ENCODE data around the gene SMARCC1. TPM values are rescaled to one million over a fixed set of nuclear protein-coding genes. Genes with fewer than 3 reads are reported as not detected.

Gene SMARCC1
- total RNA-seq, 1 donor from 2014 or later, result 99.6 TPM

DNA sequence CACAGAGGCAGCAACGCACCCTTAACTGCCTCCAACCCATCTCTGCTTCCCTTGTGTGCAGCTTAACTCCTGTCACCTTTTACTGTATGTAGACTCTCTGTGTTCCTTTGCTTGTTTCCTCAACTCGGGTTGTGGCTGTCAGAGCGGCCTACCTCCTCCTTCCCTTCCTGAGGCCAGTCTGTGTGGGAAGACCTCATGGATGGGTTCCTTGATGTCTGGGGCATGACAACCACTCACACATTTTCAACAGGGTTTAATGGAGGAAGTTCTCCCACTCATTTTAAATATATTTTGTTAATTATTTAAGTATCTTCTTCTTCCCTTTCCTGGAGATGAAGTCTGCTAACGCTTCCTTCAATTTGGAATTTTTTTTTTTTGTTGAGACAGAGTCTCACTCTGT is 201.2 kb downstream of the SMARCC1 start:
- Mint-ChIP-seq H3K27ac (ENCODE audit: unreplicated experiment) (no peak overlapping the region), H3K27me3 (ENCODE audit: unreplicated experiment) (peaks cover 2% of the 10 kb centered on the region), H3K36me3 (ENCODE audit: unreplicated experiment) (peaks cover 5% of the 10 kb centered on the region), H3K4me1 (ENCODE audit: unreplicated experiment) (no peaks in the 10 kb centered on the region), H3K4me3 (ENCODE audit: unreplicated experiment) (no peak overlapping the region), H3K9me3 (ENCODE audit: unreplicated experiment) (no peaks in the 10 kb centered on the region)
- no peak for DNase-seq (ENCODE audit: extremely low spot score, unreplicated experiment)
- TF ChIP-seq CTCF (IDR thresholded peaks at IDR 0.05), result no peak

DNA sequence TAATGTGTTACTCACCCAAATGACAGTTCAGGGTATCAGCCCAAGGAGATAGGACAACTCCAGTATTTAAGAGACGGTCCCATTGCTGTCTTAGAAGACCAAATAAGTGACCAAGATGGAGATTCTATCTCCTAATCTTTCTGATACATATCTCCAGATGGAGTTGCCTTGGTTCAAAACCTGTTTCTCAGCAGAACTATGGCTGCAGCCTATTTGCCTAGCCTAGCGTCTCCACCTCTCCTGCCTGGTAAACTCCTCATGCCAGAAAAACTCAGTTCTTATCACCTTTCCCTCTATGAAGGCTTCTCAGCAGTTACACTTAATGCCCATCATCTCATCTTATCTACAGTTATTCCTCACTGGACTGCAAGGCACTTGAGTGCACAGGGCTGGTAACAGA is 201.8 kb downstream of the SMARCC1 start:
- DNase-seq (ENCODE audit: extremely low spot score, unreplicated experiment), result no peak
- no peaks in the 10 kb centered on the region for H3K9me3 Mint-ChIP-seq (ENCODE audit: unreplicated experiment)
- peak overlapping the region; percentile 18 for H3K4me3 Mint-ChIP-seq (ENCODE audit: unreplicated experiment)
- H3K27ac Mint-ChIP-seq (ENCODE audit: unreplicated experiment), result no peak overlapping the region
- no peak for TF ChIP-seq CTCF (IDR thresholded peaks at IDR 0.05)
- H3K27me3 Mint-ChIP-seq (ENCODE audit: unreplicated experiment), result peaks cover 4% of the 10 kb centered on the region
- H3K36me3 Mint-ChIP-seq (ENCODE audit: unreplicated experiment), result no peaks in the 10 kb centered on the region
- no peaks in the 10 kb centered on the region for H3K4me1 Mint-ChIP-seq (ENCODE audit: unreplicated experiment)

GRCh38 chr3:47578691-47579632 is 202.7 kb downstream of the SMARCC1 start, which contains the start of gene CSPG5:
TSS of gene CSPG5 (minus strand) at chr3:47578865. CDS start at chr3:47578693, 172 bp downstream.
- peaks cover 7% of the 10 kb centered on the region for H3K27me3 Mint-ChIP-seq (ENCODE audit: unreplicated experiment)
- TF ChIP-seq CTCF (IDR thresholded peaks at IDR 0.05), result no peak
- H3K4me3 Mint-ChIP-seq (ENCODE audit: unreplicated experiment), result peak within 1 kb of the TSS; percentile 57
- no peaks in the 10 kb centered on the region for H3K36me3 Mint-ChIP-seq (ENCODE audit: unreplicated experiment)
- no peak for DNase-seq (ENCODE audit: extremely low spot score, unreplicated experiment)
- H3K9me3 Mint-ChIP-seq (ENCODE audit: unreplicated experiment), result no peaks in the 10 kb centered on the region
- no peak within 1 kb of the TSS for H3K27ac Mint-ChIP-seq (ENCODE audit: unreplicated experiment)
- no peaks in the 10 kb centered on the region for H3K4me1 Mint-ChIP-seq (ENCODE audit: unreplicated experiment)

- H3K4me1 Mint-ChIP-seq (ENCODE audit: unreplicated experiment), result no peaks in the 10 kb centered on the region
- no peaks in the 10 kb centered on the region for H3K9me3 Mint-ChIP-seq (ENCODE audit: unreplicated experiment)
- no peaks in the 10 kb centered on the region for H3K36me3 Mint-ChIP-seq (ENCODE audit: unreplicated experiment)
- H3K4me3 Mint-ChIP-seq (ENCODE audit: unreplicated experiment), result peak overlapping the region; percentile 57
- TF ChIP-seq CTCF (IDR thresholded peaks at IDR 0.05), result no peak
- H3K27me3 Mint-ChIP-seq (ENCODE audit: unreplicated experiment), result peaks cover 13% of the 10 kb centered on the region
- no peak for DNase-seq (ENCODE audit: extremely low spot score, unreplicated experiment)
- H3K27ac Mint-ChIP-seq (ENCODE audit: unreplicated experiment), result no peak overlapping the region
These were observed 203.5 kb downstream of the SMARCC1 start for GRCh38 chr3:47578119-47578632.

DNA sequence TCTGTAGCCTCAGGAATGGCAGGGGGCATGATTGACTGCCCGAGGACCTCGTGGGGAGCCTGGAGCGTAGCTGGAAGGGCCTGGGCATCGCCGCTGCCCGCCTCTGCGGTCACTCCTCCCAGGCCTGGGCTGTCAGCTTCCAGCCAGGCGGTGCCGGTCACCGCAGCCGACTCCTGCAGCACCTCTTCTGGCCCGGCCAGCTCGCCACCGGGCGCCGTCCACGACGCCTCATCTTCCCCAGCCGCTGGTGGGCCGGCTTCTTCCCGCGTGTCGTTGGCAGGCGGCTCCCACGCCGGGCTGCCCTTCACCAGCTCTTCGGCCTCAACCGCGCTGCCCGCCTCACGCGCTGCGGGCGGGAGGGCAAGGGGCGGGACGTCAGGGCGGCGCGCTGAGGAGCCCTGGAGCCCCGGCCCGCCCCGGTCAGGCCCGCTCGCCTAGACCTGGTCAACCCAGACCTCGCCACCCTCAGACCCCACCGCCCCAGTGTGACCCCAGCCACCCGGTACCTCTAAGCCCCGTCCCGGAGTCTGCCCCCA is 204.0 kb downstream of the SMARCC1 start:
- H3K27ac Mint-ChIP-seq (ENCODE audit: unreplicated experiment), result no peak overlapping the region
- no peak for DNase-seq (ENCODE audit: extremely low spot score, unreplicated experiment)
- no peaks in the 10 kb centered on the region for H3K4me1 Mint-ChIP-seq (ENCODE audit: unreplicated experiment)

More for the DNA sequence above, 204.0 kb downstream of the SMARCC1 start:
- no peak for TF ChIP-seq CTCF (IDR thresholded peaks at IDR 0.05)
- H3K27me3 Mint-ChIP-seq (ENCODE audit: unreplicated experiment), result peaks cover 15% of the 10 kb centered on the region
- H3K9me3 Mint-ChIP-seq (ENCODE audit: unreplicated experiment), result no peaks in the 10 kb centered on the region
- H3K4me3 Mint-ChIP-seq (ENCODE audit: unreplicated experiment), result peak overlapping the region; percentile 57
- H3K36me3 Mint-ChIP-seq (ENCODE audit: unreplicated experiment), result no peaks in the 10 kb centered on the region
